Loucy (cell line): ENCODE measurements around the gene GPR137B.

Source experiments
- H2AFZ ChIP-seq: fragments of 200-600 bp; sonication (generic); 2 replicates; pipeline ENCODE4 v1.6.0; 2016; ENCODE audit warnings: antibody characterized with exemption, mild to moderate bottlenecking, low read length, moderate library complexity
- H3F3A ChIP-seq: fragments of 200-600 bp; 2 replicates; pipeline ENCODE4 v1.6.0; 2016; ENCODE audit warnings: antibody characterized with exemption, low read depth, mild to moderate bottlenecking
- H3K27me3 ChIP-seq: fragments of 200-600 bp; sonication (generic); 2 replicates; pipeline ENCODE4 v1.6.1; 2014; ENCODE audit warnings: low read length, mild to moderate bottlenecking; ENCODE audit not compliant: insufficient read depth, poor library complexity, severe bottlenecking
- H3K36me3 ChIP-seq: fragments of 200-600 bp; sonication (generic); 2 replicates; pipeline ENCODE4 v1.6.1; 2016; ENCODE audit warnings: low read length; ENCODE audit not compliant: insufficient read depth
- H3K4me1 ChIP-seq: fragments of 200-600 bp; sonication (generic); 2 replicates; pipeline ENCODE4 v1.5.1; 2014; ENCODE audit warnings: low read length, mild to moderate bottlenecking; ENCODE audit not compliant: insufficient read depth, poor library complexity, severe bottlenecking
- H3K4me2 ChIP-seq: fragments of 200-600 bp; sonication (generic); 2 replicates; pipeline ENCODE4 v1.6.0; 2014; ENCODE audit warnings: antibody characterized with exemption, low read length, low read depth, mild to moderate bottlenecking; ENCODE audit not compliant: poor library complexity, severe bottlenecking
- H3K4me3 ChIP-seq: fragments of 200-600 bp; sonication (generic); 2 replicates; pipeline ENCODE4 v1.5.1; 2014; ENCODE audit warnings: low read length, mild to moderate bottlenecking, mixed read lengths; ENCODE audit not compliant: poor library complexity, severe bottlenecking
- H3K79me2 ChIP-seq: fragments of 200-600 bp; sonication (generic); 2 replicates; pipeline ENCODE4 v1.6.1; 2014; ENCODE audit warnings: low read length; ENCODE audit not compliant: insufficient read depth
- H3K9ac ChIP-seq: fragments of 200-600 bp; sonication (generic); 2 replicates; pipeline ENCODE4 v1.6.0; 2014; ENCODE audit warnings: mild to moderate bottlenecking, low read depth, low read length, moderate library complexity; ENCODE audit not compliant: poor library complexity, severe bottlenecking
- H3K9me2 ChIP-seq: fragments of 200-600 bp; sonication (generic); replicated peaks from 2 replicates; pipeline ENCODE4 v1.6.1; 2016; ENCODE audit warnings: low read depth, low read length, mixed read lengths
- H3K9me3 ChIP-seq: fragments of 200-600 bp; sonication (generic); 2 replicates; pipeline ENCODE4 v1.6.1; 2014; ENCODE audit warnings: mild to moderate bottlenecking, antibody characterized with exemption, low read length, low read depth; ENCODE audit not compliant: insufficient read depth
- H4K20me1 ChIP-seq: fragments of 200-600 bp; sonication (generic); 2 replicates; pipeline ENCODE4 v1.6.0; 2014; ENCODE audit warnings: antibody characterized with exemption, low read length, mild to moderate bottlenecking; ENCODE audit not compliant: insufficient read depth, poor library complexity, severe bottlenecking
- EZH2phosphoT487 ChIP-seq: fragments of 200-600 bp; IDR thresholded peaks from 2 replicates; pipeline ENCODE4 v1.6.1; 2018; ENCODE audit warnings: antibody characterized with exemption, mild to moderate bottlenecking, moderate library complexity, borderline replicate concordance
- TF ChIP-seq, protein P1 (sequence below): fragments of 200-600 bp; sonication (generic); conservative IDR thresholded peaks from 2 replicates; pipeline ENCODE4 v1.5.1; 2014; ENCODE audit warnings: mild to moderate bottlenecking, antibody characterized with exemption, low read length

The GPR137B gene

DNA sequence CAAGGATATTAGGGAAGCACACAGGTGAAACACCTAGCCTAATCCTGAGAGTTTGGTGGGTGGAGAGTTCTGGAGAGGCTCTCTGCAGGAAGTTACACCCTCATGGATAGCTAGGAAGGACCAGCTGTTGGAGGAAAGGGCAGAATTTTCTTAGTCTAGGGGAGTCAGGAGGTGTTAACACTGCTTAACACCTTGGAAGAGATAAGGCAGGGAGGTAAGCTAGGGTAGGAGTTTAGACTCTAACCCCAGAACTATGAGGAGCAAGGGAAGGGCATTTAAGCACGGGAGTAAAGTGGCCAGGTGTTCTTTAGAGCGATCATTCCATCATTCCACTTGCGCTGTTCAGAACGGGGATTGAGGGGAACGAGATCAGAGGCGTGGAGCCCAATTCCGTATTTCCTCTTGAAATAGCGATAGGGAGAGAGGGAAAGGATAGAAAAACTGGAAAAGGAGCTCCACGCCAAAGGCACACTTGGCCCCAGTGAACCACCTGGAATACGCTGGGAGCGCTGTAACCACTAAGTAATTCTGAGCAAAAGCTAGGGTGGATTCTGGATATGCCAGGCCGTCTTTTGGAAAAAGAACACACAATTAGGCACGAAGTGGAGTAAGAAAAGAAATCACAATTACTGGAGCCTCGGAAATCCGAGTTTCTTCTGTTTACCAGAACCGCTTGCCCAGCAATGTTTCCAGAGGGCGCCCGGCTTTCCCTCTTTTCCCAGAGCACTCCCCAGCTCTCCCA, 1.5 kb upstream of the GPR137B start:
- Histone ChIP-seq H3F3A (no peaks in the 10 kb centered on the region), H3K9ac (no peak overlapping the region), H4K20me1 (no peaks in the 10 kb centered on the region), H3K4me1 (no peaks in the 10 kb centered on the region), H3K9me2 (no peaks in the 10 kb centered on the region), H3K4me3 (no peak overlapping the region), H3K79me2 (no peaks in the 10 kb centered on the region), H3K9me3 (no peaks in the 10 kb centered on the region), H3K27me3 (no peaks in the 10 kb centered on the region), H3K4me2 (no peak overlapping the region), H3K36me3 (no peaks in the 10 kb centered on the region), H2AFZ (no peak overlapping the region)
- no peak for TF ChIP-seq EZH2phosphoT487
- TF ChIP-seq, protein P1, sequence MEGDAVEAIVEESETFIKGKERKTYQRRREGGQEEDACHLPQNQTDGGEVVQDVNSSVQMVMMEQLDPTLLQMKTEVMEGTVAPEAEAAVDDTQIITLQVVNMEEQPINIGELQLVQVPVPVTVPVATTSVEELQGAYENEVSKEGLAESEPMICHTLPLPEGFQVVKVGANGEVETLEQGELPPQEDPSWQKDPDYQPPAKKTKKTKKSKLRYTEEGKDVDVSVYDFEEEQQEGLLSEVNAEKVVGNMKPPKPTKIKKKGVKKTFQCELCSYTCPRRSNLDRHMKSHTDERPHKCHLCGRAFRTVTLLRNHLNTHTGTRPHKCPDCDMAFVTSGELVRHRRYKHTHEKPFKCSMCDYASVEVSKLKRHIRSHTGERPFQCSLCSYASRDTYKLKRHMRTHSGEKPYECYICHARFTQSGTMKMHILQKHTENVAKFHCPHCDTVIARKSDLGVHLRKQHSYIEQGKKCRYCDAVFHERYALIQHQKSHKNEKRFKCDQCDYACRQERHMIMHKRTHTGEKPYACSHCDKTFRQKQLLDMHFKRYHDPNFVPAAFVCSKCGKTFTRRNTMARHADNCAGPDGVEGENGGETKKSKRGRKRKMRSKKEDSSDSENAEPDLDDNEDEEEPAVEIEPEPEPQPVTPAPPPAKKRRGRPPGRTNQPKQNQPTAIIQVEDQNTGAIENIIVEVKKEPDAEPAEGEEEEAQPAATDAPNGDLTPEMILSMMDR: no peak

DNA sequence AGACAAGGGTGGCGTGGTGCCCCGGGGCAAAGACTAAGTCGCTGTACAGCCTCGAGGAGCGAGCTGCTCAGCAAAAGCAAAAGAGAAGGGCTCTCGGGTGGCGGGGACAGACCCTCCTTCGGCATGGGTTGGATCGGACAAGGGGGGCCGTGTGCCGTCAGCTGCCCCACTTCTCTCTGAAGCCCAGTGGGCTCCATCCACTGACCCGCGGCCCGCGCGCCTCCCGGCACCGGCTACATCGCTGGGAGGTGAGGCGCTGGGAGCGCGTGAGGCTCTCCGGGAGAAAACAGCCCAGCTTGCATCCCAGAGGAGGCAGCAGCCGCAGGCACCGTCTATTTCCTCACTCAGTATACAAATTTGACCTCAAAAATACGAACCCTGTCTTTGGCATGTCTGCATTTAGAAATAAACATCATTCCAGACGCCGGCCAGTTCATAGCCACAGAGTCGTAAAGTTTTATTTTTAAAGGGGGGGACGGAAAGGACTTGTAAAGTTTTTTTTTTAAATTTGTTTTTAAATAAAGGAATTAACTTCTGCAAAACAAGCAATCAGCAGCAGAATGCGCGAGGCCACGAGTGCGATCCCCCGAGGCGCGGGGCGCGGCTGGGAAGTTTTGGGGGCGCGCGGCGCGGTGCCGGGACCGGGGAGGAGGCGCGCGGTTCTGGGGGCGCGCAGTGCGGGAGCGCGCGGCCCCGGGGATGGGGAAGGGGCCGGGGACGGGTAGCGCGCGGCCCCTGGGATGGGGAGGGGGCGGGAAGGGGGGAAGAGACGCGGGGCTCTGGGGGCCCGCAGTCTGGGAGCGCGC, 689 bp upstream of the GPR137B start:
- H3K4me2 ChIP-seq: no peak overlapping the region
- H3K9ac ChIP-seq: no peak overlapping the region
- TF ChIP-seq, protein P1: no peak
- TF ChIP-seq EZH2phosphoT487: no peak

DNA sequence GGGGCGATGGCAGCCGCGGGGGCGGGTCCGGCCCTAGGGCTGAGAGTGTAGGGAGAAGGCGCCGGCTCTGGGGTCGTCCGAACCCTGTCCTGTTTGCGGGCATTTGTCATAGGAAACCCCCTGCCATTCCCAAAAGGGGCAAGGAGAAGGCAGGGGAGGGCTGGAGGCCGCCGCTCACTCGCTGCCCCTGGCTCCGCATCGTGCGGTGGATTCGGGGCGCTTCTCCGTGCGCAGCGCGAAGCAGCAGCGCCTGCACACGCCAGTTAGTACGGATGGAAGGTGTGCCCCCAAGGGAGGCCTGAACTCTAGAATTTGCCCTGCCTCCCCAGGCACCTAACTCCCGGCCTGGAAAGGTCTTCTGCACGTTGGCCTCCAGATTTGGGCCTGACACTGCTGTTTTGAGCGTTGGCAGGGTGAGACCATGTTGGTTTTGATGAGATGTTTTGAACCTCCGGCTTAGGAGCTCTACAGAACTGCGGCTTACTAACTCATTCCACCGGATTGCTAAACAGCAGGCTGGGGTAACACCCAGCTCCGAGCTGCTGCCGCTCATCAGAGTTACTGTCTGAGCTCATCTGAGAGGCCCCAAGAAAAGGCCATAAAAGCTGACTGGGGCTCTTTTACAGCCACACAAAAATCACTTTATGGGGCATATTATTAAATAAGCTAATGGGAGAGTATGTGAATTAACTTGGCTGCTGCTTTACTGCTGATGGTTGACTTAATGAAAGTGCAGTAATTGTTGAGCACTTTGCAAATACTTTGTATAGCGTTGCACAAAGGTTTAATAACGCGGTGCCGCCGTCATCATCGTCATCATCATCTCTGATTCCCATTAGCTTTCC, 987 bp downstream of the GPR137B start:
- TF ChIP-seq, protein P1: no peak
- TF ChIP-seq EZH2phosphoT487: no peak
- no peaks in the 10 kb centered on the region for H3K4me1 ChIP-seq
- no peaks in the 10 kb centered on the region for H3K27me3 ChIP-seq
- H3K9ac ChIP-seq: no peak overlapping the region
- H3K36me3 ChIP-seq: no peaks in the 10 kb centered on the region
- no peak overlapping the region for H3K4me2 ChIP-seq
- no peaks in the 10 kb centered on the region for H4K20me1 ChIP-seq
- no peaks in the 10 kb centered on the region for H3F3A ChIP-seq
- H3K4me3 ChIP-seq: no peak overlapping the region
- H3K79me2 ChIP-seq: no peaks in the 10 kb centered on the region
- H3K9me2 ChIP-seq: no peaks in the 10 kb centered on the region
- H3K9me3 ChIP-seq: no peaks in the 10 kb centered on the region
- no peak overlapping the region for H2AFZ ChIP-seq

More for the DNA sequence above, 689 bp upstream of the GPR137B start:
- Histone ChIP-seq H4K20me1 (no peaks in the 10 kb centered on the region), H3F3A (no peaks in the 10 kb centered on the region), H3K27me3 (no peaks in the 10 kb centered on the region), H3K36me3 (no peaks in the 10 kb centered on the region), H3K4me1 (no peaks in the 10 kb centered on the region), H3K9me3 (no peaks in the 10 kb centered on the region), H3K9me2 (no peaks in the 10 kb centered on the region), H2AFZ (no peak overlapping the region), H3K79me2 (no peaks in the 10 kb centered on the region), H3K4me3 (no peak overlapping the region)
